Measurements from ENCODE around the gene ZNF385C.

The ZNF385C gene

GRCh38 chr17:42107124-42107523, 8.9 kb upstream of the ZNF385C start:
- no peak for DNase-seq

GRCh38 chr17:42106009-42106408, 7.7 kb upstream of the ZNF385C start:
- no peak for DNase-seq

GRCh38 chr17:42104264-42104663, 6.0 kb upstream of the ZNF385C start:
- no peak for DNase-seq

- no peak for DNase-seq
Observed at GRCh38 chr17:42103221-42103954, 5.1 kb upstream of the ZNF385C start.

GRCh38 chr17:42101513-42102292, 3.4 kb upstream of the ZNF385C start:
- peak; percentile 13 for DNase-seq

GRCh38 chr17:42098730-42099399, 592 bp upstream of the ZNF385C start:
- no peak for DNase-seq

GRCh38 chr17:42096360-42097111, 1.7 kb downstream of the ZNF385C start:
- DNase-seq, result no peak

- DNase-seq, result no peak
Observed at GRCh38 chr17:42094375-42095069, 3.8 kb downstream of the ZNF385C start.

GRCh38 chr17:42092939-42093338, 5.3 kb downstream of the ZNF385C start:
- no peak for DNase-seq

- no peak for DNase-seq
Observed at GRCh38 chr17:42090964-42091790, 7.1 kb downstream of the ZNF385C start.

- DNase-seq, result no peak
Observed at GRCh38 chr17:42088736-42089135, 9.5 kb downstream of the ZNF385C start.

GRCh38 chr17:42087736-42088705, 10.3 kb downstream of the ZNF385C start:
- DNase-seq, result no peak

- no peak for DNase-seq
Observed at GRCh38 chr17:42087042-42087701, 11.1 kb downstream of the ZNF385C start.

- no peak for DNase-seq
Observed at GRCh38 chr17:42081516-42082129, 16.6 kb downstream of the ZNF385C start.

GRCh38 chr17:42079541-42079940, 18.7 kb downstream of the ZNF385C start:
- DNase-seq, result no peak

GRCh38 chr17:42078396-42079043, 19.8 kb downstream of the ZNF385C start:
- DNase-seq, result no peak

GRCh38 chr17:42077755-42078154, 20.5 kb downstream of the ZNF385C start:
- no peak for DNase-seq

GRCh38 chr17:42076797-42077559, 21.3 kb downstream of the ZNF385C start:
- no peak for DNase-seq

All from NCI-H748 treated with DMSO at 0.1 percent for 48 hours (cell line).